ENCODE measurements around the gene ASPSCR1. TPM values are rescaled to one million over a fixed set of nuclear protein-coding genes. Genes with fewer than 3 reads are reported as not detected.

Gene ASPSCR1
- total and polyA plus RNA-seq, 2 of the 13 experiments (the other 11 are each of a cell fraction or from before 2014, with no cell fraction given): 274 to 314 TPM

GRCh38 chr17:82013772-82014321, 36.4 kb downstream of the ASPSCR1 start (continued):
- no peak for TF ChIP-seq ZBTB40 (IDR thresholded peaks at IDR 0.05)
- TF ChIP-seq ZBTB40 (CRISPR knock-in tag; IDR thresholded peaks at IDR 0.05): no peak
- TF ChIP-seq ZKSCAN1 (IDR thresholded peaks at IDR 0.05; ENCODE audit: low read length): no peak
- TF ChIP-seq ZNF343 (CRISPR knock-in tag; IDR thresholded peaks at IDR 0.05): no peak
- TF ChIP-seq PTBP1 (IDR thresholded peaks at IDR 0.05; ENCODE audit: low read depth, low read length, poor library complexity, severe bottlenecking): no peak
- no peak for TF ChIP-seq IRX3 (CRISPR knock-in tag; IDR thresholded peaks at IDR 0.05; ENCODE audit: borderline replicate concordance, low read depth)
- TF ChIP-seq SP2 (CRISPR knock-in tag; IDR thresholded peaks at IDR 0.05): no peak
- 0 out of 2 replicates have a peak, but pooled peaks have one; percentile 21 for TF ChIP-seq SMAD1 (CRISPR knock-in tag; IDR thresholded peaks at IDR 0.05; ENCODE audit: borderline replicate concordance, low read depth)
- TF ChIP-seq SSRP1 (CRISPR knock-in tag; IDR thresholded peaks at IDR 0.05): no peak
- no peak for TF ChIP-seq REXO4 (CRISPR knock-in tag; IDR thresholded peaks at IDR 0.05; ENCODE audit: borderline replicate concordance)
- TF ChIP-seq ATM (IDR thresholded peaks at IDR 0.05; ENCODE audit: borderline replicate concordance): no peak
- no peak for TF ChIP-seq GABPB1 (CRISPR knock-in tag; IDR thresholded peaks at IDR 0.05)
- TF ChIP-seq DR1 (CRISPR knock-in tag; IDR thresholded peaks at IDR 0.05): no peak
- TF ChIP-seq ZNF589 (CRISPR knock-in tag; conservative IDR thresholded peaks at IDR 0.05): no peak
- TF ChIP-seq, protein P1, sequence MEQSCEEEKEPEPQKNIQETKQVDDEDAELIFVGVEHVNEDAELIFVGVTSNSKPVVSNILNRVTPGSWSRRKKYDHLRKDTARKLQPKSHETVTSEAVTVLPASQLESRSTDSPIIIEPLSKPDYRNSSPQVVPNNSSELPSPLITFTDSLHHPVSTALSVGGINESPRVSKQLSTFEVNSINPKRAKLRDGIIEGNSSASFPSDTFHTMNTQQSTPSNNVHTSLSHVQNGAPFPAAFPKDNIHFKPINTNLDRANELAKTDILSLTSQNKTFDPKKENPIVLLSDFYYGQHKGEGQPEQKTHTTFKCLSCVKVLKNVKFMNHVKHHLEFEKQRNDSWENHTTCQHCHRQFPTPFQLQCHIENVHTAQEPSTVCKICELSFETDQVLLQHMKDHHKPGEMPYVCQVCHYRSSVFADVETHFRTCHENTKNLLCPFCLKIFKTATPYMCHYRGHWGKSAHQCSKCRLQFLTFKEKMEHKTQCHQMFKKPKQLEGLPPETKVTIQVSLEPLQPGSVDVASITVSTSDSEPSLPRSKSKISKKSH (CRISPR knock-in tag; IDR thresholded peaks at IDR 0.05; ENCODE audit: borderline replicate concordance): 0 out of 2 replicates have a peak, but pooled peaks have one; percentile 22
- no peak for TF ChIP-seq ZNF530 (CRISPR knock-in tag; IDR thresholded peaks at IDR 0.05; ENCODE audit: low read depth)
- TF ChIP-seq ZNF12 (CRISPR knock-in tag; IDR thresholded peaks at IDR 0.05): no peak
